DMS53 treated with DMSO at 0.1 percent for 48 hours (cell line): Measurements from ENCODE around the gene ZNF862.

Experiments
- DNase-seq: peaks from one replicate; lab custom pipeline; 2025; ENCODE audit not compliant: unreplicated experiment; lab: John Stamatoyannopoulos, UW

Gene ZNF862

DNA sequence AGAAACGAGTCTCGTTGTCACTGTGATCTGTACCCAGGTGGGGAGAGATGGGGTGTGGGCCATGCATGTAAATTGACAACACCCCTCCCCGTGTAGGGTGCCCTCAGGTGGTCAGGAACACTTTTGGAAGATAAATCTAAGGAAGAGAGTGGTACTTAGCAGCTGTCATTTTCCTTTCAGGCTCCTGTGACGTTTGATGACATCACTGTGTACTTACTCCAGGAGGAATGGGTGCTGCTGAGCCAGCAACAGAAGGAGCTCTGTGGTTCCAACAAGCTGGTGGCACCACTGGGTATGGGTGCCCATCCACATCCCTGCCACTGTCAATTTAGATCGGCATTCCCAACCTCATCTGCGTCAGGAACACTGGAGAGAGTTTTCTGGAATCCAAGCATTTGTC is 6.3 kb downstream of the ZNF862 start:
- DNase-seq: no peak

DNA sequence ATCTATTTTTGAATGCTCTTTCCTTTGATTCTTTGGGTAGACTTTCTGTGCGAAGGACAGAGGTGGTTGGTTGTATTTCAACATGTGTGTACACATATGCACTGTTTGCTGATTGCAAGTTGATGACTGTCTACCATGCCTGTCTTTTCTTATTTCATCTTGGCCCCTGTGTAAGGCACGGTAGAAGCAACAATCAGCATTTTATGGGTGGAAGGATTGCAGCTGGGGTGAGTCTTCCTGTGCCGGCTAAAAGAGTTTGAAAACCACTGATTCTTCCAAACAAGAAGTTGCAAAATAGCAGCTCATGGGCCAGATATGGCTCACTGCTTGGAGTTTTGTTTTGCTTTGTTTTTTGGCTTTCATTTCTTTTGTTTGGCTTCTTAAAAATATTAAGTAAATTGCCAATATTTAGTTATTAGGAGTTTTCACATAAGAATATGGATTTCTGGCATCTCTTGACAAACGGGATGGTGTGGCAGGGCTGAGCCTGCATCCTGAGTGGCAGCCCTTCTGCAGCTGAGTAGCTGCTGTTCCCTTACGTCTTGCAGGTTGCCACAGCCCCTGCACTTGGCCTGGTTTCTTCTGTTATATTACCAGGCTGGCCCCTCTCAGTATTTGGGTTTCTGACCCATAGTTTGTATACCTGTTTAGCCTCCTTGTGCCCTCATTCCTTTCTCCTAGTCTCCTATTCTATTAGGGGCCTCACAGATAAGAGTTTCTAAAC is 7.2 kb downstream of the ZNF862 start:
- DNase-seq: no peak

DNA sequence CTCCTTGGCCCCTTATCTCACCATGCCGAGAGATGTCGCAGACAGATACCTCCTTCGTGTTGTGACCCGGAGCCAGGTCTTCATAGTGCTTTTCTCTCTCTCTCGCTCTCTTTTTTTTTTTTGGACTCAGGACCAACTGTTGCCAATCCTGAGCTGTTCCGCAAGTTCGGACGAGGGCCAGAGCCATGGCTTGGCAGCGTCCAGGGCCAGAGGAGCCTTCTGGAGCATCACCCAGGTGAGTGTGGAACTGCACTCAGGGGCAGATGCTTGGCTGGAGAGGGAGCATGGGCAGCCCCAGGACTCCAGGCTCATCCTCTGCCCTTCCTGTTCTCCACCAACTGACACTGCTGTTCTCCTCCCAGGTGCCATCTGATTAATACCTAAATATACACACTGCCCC is 7.8 kb downstream of the ZNF862 start:
- DNase-seq: no peak

DNA sequence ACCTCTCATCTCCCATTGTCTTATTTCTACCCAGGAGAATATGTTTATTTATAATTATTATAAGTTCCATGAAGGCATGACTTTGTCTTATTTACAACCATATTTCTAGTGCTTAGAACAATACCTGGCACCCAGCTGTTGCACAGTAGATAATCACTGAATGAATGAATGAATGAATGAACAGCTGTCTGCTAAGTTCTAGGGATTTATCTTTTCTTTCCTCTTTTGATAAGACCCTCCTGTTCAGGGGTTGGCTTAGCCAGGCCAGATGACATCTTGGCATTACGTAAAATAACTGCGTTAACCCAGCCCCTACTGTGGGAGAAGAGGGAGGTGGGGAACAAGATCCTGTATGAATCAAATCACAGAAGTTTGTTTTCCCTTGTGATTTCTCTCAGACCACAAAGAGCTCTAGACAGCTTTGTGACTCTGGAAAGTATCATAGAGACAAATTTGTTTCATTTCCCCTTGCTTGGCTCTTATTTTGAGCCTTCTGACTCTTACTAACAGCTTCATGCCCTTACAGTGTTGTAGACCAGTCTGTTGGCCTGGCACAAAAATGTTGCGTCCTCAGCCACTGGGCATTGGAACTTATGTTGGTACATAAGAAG is 8.4 kb downstream of the ZNF862 start:
- DNase-seq: no peak

DNA sequence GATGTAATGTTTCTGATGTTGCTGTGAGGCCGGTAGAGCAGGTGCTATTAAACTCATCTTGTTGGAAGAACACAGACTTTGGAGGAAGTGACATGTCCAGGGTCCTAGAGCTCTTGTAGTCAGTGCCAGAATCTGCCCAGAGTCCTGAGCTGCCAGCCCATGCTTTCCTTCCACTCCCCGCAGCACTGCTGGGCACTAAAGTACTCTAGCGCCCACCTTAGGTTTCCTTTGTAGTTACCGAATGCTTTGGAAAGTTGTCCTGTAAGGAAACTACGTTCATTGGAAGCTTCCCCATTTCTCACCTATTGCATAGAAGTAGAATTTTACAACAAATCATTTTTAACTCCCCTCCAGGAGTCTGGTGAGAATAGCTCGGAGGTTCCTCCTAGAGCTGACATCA is 11.0 kb downstream of the ZNF862 start:
- no peak for DNase-seq

DNA sequence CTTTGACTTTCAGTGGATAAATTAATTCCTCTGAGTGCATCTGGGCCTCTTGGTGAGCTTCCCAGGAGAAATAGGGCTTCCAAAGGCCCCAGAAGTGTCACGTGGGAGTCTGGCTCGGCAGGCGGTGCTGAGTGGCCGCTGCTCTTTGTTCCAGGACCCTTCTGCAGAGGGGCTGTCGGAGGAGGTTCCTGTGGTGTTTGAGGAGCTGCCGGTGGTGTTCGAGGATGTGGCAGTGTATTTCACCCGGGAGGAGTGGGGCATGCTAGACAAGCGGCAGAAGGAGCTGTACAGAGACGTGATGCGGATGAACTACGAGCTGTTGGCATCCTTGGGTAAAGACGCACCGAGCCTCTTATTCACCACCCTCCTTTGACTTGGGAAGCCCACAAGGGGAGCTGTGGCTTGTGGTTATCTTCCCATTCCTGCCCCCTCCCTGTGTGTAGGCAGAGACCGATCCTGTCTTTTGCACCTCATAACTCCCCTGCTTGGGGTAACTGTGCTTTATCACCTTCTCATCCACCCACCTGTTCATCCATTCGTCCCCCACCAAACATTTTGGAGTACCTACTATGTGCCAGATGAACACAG is 11.9 kb downstream of the ZNF862 start:
- DNase-seq: no peak

DNA sequence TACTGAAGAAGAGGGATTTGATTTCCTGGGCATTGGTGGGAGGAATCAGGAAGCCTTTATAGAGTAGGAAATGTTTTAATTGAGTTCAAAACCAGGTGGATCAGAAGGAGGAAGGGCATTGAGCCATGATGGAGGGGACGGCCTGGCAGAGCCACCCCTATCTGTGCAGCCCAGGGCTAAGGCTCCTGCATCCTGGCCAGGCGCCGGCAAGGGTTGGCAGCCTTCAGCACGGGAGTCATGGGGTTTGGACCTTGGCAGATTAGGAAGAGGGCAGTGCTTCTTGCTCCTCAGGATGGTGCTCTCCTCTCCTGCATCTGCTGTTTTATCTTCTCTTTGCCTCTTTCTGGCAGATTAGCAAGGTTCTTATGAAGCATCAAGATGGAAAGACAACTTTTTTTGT is 12.5 kb downstream of the ZNF862 start:
- no peak for DNase-seq

DNA sequence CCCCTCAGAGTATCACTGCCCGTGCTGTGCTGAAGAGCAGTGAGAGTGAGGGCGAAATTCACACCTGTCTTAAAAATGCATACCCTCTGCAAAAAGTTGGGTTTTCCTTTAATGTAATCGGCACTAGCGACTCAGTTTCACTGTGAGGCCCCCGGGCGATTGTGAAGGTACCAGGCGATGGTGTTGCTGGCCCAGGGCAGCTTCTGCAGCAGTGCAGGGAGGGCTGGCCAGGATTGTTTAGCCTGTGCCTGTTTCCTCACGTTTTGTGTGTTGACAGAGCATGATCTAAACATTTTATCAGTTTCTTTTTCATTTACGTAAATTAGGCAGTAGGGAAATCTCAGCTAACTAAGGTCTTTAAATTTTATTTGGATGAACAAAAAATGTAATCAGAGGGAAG is 13.3 kb downstream of the ZNF862 start:
- DNase-seq: no peak

DNA sequence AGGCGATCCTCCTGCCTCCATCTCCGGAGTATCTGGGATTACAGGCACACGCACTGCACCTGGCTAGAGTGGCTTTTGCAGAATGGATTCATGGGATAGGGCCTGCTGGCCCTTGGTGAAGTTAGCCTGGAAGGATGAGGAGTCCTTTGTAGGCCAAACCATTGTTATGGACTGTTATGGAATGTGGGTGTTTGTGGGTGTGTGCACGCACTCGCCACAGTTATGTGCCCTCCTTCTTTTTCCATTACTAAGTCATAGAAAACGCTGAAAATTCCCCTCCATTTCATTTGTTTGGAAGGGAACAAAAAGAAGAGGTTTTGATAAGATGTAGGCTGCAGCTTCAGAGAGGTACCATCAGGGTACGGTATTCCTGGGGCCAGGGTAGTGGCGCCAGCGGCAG is 15.0 kb downstream of the ZNF862 start:
- DNase-seq: no peak

DNA sequence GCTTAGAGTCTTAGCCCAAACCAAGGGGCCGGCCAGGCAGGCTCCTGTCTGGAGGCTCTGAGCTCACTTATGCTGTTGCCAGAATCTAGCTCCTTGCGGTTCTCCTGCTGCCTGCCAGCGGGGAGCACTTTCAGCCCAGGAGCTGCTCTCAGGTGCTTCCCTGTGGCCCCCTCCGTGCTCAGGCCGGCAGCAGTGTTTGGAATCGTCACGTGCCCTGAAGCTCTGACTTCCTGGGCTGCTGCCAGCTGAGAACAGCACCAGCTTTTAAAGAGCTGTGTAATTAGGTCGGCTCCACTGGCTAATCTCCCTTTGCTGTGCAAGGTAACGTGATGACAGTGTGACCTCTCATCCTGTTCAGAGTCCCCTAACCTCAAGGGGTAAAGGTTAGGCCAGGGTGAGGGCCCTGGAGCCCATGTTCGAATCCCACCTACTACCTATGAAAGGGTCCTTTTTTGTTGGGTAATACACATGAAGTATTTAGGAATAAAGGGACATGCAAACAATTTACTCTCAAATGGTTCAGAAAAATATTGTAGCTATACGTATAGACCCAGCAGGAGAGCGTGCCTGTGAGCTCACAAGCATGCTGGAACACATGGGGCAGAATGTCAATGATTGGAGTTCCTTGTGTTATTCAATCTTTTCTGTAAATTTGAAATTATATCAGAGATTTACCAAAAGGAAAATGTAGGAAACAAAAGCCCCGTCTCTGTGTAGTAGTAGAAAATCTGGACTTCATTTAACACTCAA is 16.6 kb downstream of the ZNF862 start:
- peak; percentile 90 for DNase-seq

DNA sequence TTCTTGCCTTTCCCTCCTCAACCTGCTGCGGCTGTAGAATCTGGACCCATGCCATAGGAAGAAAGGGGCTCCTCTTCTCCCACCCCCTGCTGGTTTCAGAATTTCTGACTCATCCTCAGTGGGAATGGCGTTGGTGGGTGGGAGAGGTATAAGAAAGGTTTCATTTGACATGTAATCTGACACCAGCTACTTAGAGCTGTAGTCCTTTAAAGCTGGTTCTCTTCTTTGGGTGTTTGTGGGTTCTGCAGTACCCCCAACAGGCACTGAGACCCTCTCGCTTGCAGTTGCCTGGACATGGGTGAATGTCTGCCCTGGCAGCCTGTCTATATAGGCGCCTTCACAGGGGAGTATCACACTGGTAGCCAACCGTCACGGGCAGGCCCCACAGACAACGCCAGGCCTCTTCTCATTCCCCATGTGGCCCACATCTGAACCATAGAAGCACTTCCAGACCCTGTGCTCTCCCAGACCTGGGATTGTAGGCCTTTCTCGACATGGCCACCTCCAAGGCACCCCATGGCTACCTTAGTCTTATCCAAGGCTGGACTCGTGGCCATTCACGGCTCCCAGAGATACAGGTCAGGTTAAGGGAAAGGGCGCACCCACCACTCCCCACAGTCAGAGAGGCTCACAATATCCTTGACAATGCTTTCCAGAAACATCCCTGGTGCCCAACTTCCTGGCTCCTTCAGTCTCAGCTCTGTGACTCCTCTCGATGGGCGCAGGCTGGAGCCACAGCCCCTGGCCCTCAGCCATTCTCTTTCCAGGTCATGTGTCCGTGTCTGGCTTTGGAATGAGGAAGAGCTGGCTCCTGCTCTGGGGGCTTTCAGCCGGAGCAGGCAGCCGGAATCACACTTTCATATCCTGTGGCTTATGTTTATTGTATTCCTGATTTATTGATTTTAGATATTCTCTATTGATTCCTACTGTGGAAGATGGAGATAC is 17.5 kb downstream of the ZNF862 start:
- DNase-seq: no peak

DNA sequence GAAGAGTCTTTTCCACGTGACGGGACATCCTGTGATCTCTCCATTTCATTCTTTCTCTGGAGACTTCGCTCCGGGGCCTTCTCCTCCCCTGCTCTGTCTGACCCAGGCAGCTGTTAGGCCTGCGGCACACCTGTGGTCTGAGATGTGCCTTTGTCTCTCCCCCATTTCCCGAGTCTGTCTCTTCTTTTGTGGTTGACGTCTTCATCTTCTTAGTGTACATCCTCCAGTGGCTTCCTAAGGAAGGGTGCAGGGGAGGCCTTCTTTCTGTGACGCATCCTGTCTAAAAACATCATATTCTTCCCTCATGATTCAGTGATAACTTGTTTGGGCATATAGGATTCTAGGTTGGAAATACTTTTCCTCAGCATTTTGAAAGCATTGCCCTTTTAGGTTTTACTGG is 18.4 kb downstream of the ZNF862 start:
- no peak for DNase-seq

DNA sequence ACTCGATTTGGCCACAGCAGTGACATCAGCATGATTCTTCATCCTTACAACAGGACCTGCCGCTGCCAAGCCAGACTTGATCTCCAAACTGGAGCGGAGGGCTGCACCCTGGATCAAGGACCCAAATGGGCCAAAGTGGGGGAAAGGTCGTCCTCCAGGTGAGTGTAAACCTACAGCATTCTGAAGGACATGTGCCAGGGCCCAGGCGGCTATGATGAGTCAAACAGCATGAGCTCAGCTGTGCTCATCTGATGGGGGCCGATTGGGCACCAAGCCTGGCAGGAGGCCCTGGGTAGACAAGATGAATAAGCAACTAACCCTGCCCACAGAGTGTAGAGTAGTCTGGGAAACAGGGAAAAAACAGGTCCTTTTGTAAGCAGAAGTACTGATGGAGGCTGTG is 21.2 kb downstream of the ZNF862 start:
- no peak for DNase-seq

DNA sequence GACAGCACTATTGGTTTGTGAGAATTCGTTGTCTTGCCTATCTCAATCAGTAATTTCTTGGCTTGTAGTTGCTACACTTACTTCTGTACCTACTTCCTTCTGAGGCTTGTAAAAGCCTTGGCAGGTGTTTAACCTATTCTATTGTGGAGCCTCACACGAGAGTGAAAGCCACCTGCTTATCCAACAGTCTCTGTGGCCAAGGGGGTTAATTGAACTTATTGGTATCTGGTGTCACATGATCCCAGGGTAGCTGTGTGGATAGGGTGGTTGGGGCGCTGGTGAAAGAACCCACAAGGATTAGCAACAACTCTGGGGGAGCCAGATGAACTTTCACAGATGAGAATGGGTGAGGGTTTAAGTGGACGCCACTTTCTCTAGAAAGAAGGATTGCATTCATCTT is 21.7 kb downstream of the ZNF862 start:
- DNase-seq: no peak

DNA sequence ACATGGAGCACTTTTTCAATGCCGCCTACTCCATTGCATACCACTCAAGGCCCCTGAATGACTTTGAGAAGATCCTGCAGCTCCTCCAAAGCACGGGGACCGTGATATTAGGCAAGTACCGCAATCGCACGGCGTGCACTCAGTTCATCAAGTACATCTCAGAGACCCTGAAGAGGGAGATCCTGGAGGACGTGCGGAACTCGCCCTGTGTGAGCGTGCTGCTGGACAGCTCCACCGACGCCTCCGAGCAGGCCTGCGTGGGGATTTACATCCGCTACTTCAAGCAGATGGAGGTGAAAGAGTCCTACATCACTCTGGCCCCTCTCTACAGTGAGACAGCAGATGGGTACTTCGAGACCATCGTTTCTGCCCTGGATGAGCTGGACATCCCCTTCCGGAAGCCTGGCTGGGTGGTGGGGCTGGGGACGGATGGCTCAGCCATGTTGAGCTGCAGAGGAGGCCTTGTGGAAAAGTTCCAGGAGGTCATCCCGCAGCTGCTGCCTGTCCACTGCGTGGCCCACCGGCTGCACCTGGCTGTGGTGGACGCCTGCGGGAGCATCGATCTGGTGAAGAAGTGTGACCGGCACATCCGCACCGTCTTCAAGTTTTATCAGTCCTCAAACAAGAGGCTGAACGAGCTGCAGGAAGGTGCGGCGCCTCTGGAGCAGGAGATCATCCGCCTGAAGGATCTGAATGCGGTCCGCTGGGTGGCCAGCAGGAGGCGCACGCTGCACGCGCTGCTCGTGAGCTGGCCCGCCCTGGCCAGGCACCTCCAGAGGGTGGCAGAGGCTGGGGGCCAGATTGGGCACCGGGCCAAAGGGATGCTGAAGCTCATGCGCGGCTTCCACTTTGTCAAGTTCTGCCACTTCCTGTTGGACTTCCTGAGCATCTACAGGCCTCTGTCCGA is 22.9 kb downstream of the ZNF862 start:
- no peak for DNase-seq

DNA sequence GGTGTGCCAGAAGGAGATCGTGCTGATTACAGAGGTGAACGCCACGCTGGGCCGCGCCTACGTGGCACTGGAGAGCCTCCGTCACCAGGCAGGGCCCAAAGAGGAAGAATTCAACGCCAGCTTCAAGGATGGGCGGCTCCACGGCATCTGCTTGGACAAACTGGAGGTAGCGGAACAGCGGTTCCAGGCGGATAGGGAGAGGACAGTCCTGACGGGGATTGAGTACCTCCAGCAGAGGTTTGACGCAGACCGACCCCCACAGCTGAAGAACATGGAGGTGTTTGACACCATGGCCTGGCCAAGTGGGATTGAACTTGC is 23.5 kb downstream of the ZNF862 start:
- no peak for DNase-seq

DNA sequence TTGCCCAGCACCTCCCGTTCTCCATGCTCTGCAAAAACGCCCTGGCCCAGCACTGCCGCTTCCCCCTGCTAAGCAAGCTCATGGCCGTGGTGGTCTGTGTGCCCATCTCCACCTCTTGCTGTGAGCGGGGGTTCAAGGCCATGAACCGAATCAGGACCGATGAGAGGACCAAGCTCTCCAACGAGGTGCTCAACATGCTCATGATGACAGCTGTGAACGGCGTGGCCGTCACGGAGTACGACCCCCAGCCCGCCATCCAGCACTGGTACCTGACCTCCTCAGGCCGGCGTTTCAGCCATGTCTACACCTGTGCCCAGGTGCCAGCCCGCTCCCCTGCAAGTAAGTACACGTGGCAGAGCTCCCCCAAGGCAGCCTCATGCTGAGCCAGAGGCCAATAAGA is 24.0 kb downstream of the ZNF862 start:
- DNase-seq: no peak

DNA sequence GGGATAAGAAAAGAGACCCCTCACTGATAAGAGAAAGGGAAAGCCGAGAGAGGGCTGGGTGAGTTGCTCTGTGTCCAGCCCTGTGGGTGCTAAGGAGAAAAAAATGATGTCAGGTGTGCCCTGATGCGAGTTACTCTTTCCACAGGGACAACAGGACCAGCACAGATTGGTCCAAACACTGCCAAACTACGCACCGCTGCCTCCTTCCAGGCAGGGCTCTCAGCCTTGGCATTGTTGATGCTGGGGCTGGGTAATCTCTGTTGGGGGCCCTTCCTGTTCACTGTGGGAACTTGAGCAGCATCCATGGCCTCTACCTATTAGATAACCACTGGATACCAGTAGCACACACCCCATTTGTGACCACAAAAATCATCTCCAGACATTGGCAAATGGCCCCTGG is 25.3 kb downstream of the ZNF862 start:
- no peak for DNase-seq

DNA sequence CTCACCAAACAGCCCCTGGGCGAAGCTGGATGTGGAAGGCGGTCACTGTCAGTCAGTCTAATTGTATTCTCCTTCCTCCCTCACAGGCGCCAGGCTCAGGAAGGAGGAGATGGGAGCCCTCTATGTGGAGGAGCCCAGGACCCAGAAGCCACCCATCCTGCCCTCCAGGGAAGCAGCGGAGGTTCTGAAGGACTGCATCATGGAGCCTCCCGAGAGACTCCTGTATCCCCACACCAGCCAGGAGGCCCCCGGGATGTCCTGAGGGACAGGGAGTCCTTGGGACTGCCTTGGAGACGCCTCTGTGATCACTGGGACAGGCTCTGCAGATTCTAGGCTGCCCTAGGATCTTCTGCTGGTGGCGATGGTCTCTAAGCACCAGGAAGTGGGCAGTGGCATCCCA is 25.8 kb downstream of the ZNF862 start:
- no peak for DNase-seq

DNA sequence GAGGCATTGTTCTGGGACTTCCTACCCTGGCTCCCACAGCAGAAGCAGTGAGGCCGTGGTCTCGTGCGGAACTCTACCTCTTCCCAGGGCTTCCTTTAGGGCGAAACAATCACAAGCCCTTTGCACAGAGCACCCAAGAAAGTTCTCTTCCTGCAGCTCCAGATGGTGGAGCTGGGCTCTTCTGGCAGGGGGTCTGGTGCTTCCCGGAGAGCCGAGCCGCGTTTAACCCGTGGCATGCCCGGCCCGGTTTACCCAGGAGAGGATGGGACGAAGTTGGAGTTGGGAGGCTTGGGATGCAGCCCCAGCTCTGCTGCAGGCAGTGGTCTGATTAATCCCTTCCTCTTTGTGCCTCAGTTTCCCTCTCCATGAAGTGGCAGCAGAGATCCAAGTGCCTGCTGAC is 26.6 kb downstream of the ZNF862 start:
- DNase-seq: no peak
